Neural cell (in vitro differentiated cells): Measurements from ENCODE around the gene PIK3R6. TPM values are rescaled to one million over a fixed set of nuclear protein-coding genes. Genes with fewer than 3 reads are reported as not detected.

Experiments used
- H2AFZ ChIP-seq: fragments of 200-600, 300-800 bp; sonication (generic), shearing (Covaris generic); 2 replicates; pipeline ENCODE4 v1.6.0; 2014; ENCODE audit warnings: low read depth, mild to moderate bottlenecking, antibody characterized with exemption, low read length, moderate library complexity
- H3F3A ChIP-seq: fragments of 200-600 bp; shearing (Covaris generic); 2 replicates; pipeline ENCODE4 v1.6.1; 2016; ENCODE audit warnings: mild to moderate bottlenecking, moderate library complexity, mixed read lengths, antibody characterized with exemption, low read length; ENCODE audit not compliant: insufficient read depth, poor library complexity, severe bottlenecking
- H3K27ac ChIP-seq: fragments of 200-600, 300-800 bp; sonication (generic), shearing (Covaris generic); 2 replicates; pipeline ENCODE4 v1.5.1; 2014; ENCODE audit warnings: mild to moderate bottlenecking, low read length, moderate library complexity
- H3K27me3 ChIP-seq: fragments of 300-800, 200-600 bp; sonication (generic), shearing (Covaris generic); 2 replicates; pipeline ENCODE4 v1.6.0; 2014; ENCODE audit warnings: mild to moderate bottlenecking, low read depth, low read length, moderate library complexity; ENCODE audit not compliant: insufficient read depth
- H3K36me3 ChIP-seq: fragments of 300-800, 200-600 bp; sonication (generic), shearing (Covaris generic); 2 replicates; pipeline ENCODE4 v1.5.1; 2014; ENCODE audit warnings: mild to moderate bottlenecking, antibody characterized with exemption, low read length, moderate library complexity; ENCODE audit not compliant: insufficient read depth
- H3K4me2 ChIP-seq: fragments of 300-800, 200-600 bp; sonication (generic), shearing (Covaris generic); 2 replicates; pipeline ENCODE4 v1.6.0; 2014; ENCODE audit warnings: mild to moderate bottlenecking, low read length
- H3K4me3 ChIP-seq: fragments of 300-800, 200-600 bp; sonication (generic), shearing (Covaris generic); 2 replicates; pipeline ENCODE4 v1.5.1; 2014; ENCODE audit warnings: mild to moderate bottlenecking, low read length, moderate library complexity
- H3K79me2 ChIP-seq: fragments of 200-600 bp; shearing (Covaris generic); replicated peaks from 2 replicates; pipeline ENCODE4 v1.6.0; 2014; ENCODE audit warnings: mild to moderate bottlenecking, low read length, moderate library complexity; ENCODE audit not compliant: insufficient read depth
- H3K9ac ChIP-seq: fragments of 300-800, 200-600 bp; sonication (generic), shearing (Covaris generic); 2 replicates; pipeline ENCODE4 v1.6.1; 2016; ENCODE audit warnings: mild to moderate bottlenecking, low read length, mixed read lengths
- H3K9me2 ChIP-seq: fragments of 200-600 bp; shearing (Covaris generic); 2 replicates; pipeline ENCODE4 v1.6.1; 2016; ENCODE audit warnings: mild to moderate bottlenecking, low read length, mixed read lengths; ENCODE audit not compliant: insufficient read depth
- H3K9me3 ChIP-seq: fragments of 200-600, 300-800 bp; sonication (generic), shearing (Covaris generic); 2 replicates; pipeline ENCODE4 v1.6.1; 2016; ENCODE audit warnings: mild to moderate bottlenecking, mixed run types, low read length, moderate library complexity, mixed read lengths
- H4K20me1 ChIP-seq: fragments of 200-600 bp; shearing (Covaris generic); 2 replicates; pipeline ENCODE4 v1.6.1; 2016; ENCODE audit warnings: mild to moderate bottlenecking, mixed run types; ENCODE audit not compliant: insufficient read depth
- EP300 ChIP-seq: fragments of 450-650 bp; conservative IDR thresholded peaks from 2 replicates; pipeline ENCODE4 v1.6.1; 2014; ENCODE audit warnings: antibody characterized with exemption, mild to moderate bottlenecking, moderate library complexity; ENCODE audit not compliant: poor library complexity, severe bottlenecking
- EZH2 ChIP-seq: fragments of 200-600, 300-800 bp; shearing (Covaris generic), sonication (generic); IDR thresholded peaks from 2 replicates; pipeline ENCODE4 v1.6.1; 2014; ENCODE audit warnings: antibody characterized with exemption, low read length, borderline replicate concordance, mild to moderate bottlenecking; ENCODE audit not compliant: insufficient read depth, poor library complexity, severe bottlenecking
- MXI1 ChIP-seq: fragments of 450-650 bp; conservative IDR thresholded peaks from 2 replicates; pipeline ENCODE4 v1.6.1; 2014; ENCODE audit warnings: antibody characterized with exemption, mild to moderate bottlenecking; ENCODE audit not compliant: poor library complexity, severe bottlenecking
- POLR2AphosphoS5 ChIP-seq: IDR thresholded peaks from 2 replicates; pipeline ENCODE4 v1.6.1; 2012
- RAD21 ChIP-seq: fragments of 450-650 bp; conservative IDR thresholded peaks from 2 replicates; pipeline ENCODE4 v1.6.1; 2014; ENCODE audit warnings: antibody characterized with exemption, mild to moderate bottlenecking, moderate library complexity
- REST ChIP-seq: IDR thresholded peaks from 2 replicates; pipeline ENCODE4 v1.6.1; 2012; ENCODE audit warnings: borderline replicate concordance
- SMC3 ChIP-seq: fragments of 450-650 bp; conservative IDR thresholded peaks from 2 replicates; pipeline ENCODE4 v1.6.1; 2014; ENCODE audit warnings: antibody characterized with exemption, mild to moderate bottlenecking, moderate library complexity; ENCODE audit not compliant: poor library complexity
- TAF1 ChIP-seq: IDR thresholded peaks from 2 replicates; pipeline ENCODE4 v1.6.1; 2012; ENCODE audit warnings: low read depth
- polyA plus RNA-seq: library from polyadenylated mRNA; depleted of rRNA; stranded (reverse); fragments of >200 nt; gene quantifications from 2 replicates; pipeline ENCODE4 v1.2.3, GENCODE V29; 2014
- TF ChIP-seq, protein P1 (sequence below): fragments of 450-650 bp; IDR thresholded peaks from 2 replicates; pipeline ENCODE4 v1.5.1; 2014; ENCODE audit warnings: antibody characterized with exemption, mild to moderate bottlenecking, moderate library complexity; ENCODE audit not compliant: poor library complexity, severe bottlenecking

PIK3R6 gene
- polyA plus RNA-seq, 1 donor from 2014 or later, result not detected

DNA sequence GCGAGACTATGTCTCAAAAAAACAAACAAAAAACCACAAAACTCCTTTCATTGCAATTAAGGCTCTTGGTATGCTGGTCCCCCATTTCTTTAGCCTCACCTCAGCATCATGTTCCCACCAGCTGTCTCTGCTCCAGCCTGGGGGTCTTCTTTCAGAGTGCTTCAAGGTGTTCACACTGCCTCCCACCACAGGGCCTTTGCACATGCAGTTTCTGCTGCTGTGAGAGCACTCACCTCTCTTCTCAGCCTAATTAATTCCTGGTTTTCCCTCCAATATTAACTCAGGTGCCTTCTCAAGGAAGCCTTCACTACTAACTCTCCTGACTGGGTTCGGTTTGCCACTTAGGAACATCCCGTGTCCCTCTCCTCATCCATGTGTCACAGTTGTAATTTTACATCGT, 15.9 kb upstream of the PIK3R6 start:
- Histone ChIP-seq H3K79me2 (no peaks in the 10 kb centered on the region), H3K27ac (no peak overlapping the region), H2AFZ (no peak overlapping the region), H3K27me3 (no peaks in the 10 kb centered on the region), H3K36me3 (no peaks in the 10 kb centered on the region), H3F3A (no peaks in the 10 kb centered on the region), H3K9me3 (no peaks in the 10 kb centered on the region), H4K20me1 (no peaks in the 10 kb centered on the region), H3K9me2 (no peaks in the 10 kb centered on the region), H3K4me3 (no peak overlapping the region), H3K4me2 (no peak overlapping the region), H3K9ac (no peak overlapping the region)
- no peak for TF ChIP-seq REST
- no peak for TF ChIP-seq SMC3
- TF ChIP-seq EZH2, result no peak
- no peak for TF ChIP-seq MXI1
- TF ChIP-seq EP300, result no peak
- no peak for TF ChIP-seq TAF1
- TF ChIP-seq RAD21, result no peak
- no peak for TF ChIP-seq POLR2AphosphoS5
- TF ChIP-seq, protein P1, sequence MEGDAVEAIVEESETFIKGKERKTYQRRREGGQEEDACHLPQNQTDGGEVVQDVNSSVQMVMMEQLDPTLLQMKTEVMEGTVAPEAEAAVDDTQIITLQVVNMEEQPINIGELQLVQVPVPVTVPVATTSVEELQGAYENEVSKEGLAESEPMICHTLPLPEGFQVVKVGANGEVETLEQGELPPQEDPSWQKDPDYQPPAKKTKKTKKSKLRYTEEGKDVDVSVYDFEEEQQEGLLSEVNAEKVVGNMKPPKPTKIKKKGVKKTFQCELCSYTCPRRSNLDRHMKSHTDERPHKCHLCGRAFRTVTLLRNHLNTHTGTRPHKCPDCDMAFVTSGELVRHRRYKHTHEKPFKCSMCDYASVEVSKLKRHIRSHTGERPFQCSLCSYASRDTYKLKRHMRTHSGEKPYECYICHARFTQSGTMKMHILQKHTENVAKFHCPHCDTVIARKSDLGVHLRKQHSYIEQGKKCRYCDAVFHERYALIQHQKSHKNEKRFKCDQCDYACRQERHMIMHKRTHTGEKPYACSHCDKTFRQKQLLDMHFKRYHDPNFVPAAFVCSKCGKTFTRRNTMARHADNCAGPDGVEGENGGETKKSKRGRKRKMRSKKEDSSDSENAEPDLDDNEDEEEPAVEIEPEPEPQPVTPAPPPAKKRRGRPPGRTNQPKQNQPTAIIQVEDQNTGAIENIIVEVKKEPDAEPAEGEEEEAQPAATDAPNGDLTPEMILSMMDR, result no peak

DNA sequence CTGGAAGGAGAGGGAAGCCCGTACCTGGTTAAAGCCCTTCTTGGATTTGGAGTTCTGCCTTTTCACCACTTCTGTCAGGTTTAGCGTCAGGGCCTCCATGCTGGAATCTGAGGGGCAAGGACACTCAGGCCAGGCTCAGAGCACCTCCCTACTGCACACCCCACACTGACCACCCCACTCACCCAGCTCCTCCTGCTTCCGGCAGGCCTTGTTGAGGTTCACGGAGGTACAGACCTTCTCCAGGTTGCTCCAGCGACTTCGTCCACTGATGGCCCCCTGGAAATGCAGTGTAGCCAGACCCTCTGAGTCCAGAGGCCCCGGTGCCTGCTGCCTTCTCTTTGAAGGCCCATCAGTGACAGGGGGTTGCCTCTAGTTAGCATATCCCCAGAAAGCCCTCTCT, 14.1 kb upstream of the PIK3R6 start:
- Histone ChIP-seq H3K27ac (no peak overlapping the region), H4K20me1 (no peaks in the 10 kb centered on the region), H3K4me3 (no peak overlapping the region), H3K79me2 (no peaks in the 10 kb centered on the region), H2AFZ (no peak overlapping the region), H3F3A (no peaks in the 10 kb centered on the region), H3K9me3 (no peaks in the 10 kb centered on the region), H3K27me3 (no peaks in the 10 kb centered on the region), H3K9me2 (no peaks in the 10 kb centered on the region), H3K4me2 (no peak overlapping the region), H3K36me3 (no peaks in the 10 kb centered on the region), H3K9ac (no peak overlapping the region)
- no peak for TF ChIP-seq EP300
- no peak for TF ChIP-seq POLR2AphosphoS5
- no peak for TF ChIP-seq RAD21
- TF ChIP-seq TAF1, result no peak

GRCh38 chr17:8880466-8880865, 13.0 kb upstream of the PIK3R6 start:
- TF ChIP-seq POLR2AphosphoS5 (no peak), TAF1 (no peak)

More at GRCh38 chr17:8880466-8880865, 13.0 kb upstream of the PIK3R6 start:
- Histone ChIP-seq H3K79me2 (no peaks in the 10 kb centered on the region), H3F3A (no peaks in the 10 kb centered on the region), H3K9me3 (no peaks in the 10 kb centered on the region), H3K4me3 (no peak overlapping the region), H3K36me3 (no peaks in the 10 kb centered on the region), H3K9ac (no peak overlapping the region), H3K4me2 (no peak overlapping the region), H2AFZ (no peak overlapping the region), H3K27me3 (no peaks in the 10 kb centered on the region), H3K9me2 (no peaks in the 10 kb centered on the region), H3K27ac (no peak overlapping the region), H4K20me1 (no peaks in the 10 kb centered on the region)
